D721Med (cell line): ENCODE data around the gene HVCN1.
A peak's percentile ranks its signal among the peaks of the same experiment; 100 is the strongest.
"Not testable (repeated sequence)": the region's sequence is repeated elsewhere in the genome, so short reads cannot be mapped to it uniquely, and the experiment has no call there.

ENCODE experiments used
- DNase-seq: peaks from one replicate; pipeline ENCODE4 v3.0.0; 2011; ENCODE audit warnings: low spot score; ENCODE audit not compliant: insufficient read length
- FAIRE-seq: peaks from 2 replicates; lab custom pipeline; 2011; peaks lifted over from hg19 to GRCh38; lab: Jason Lieb, UNC
- CTCF ChIP-seq: IDR thresholded peaks from 2 replicates; pipeline ENCODE4 v1.5.1; 2012; ENCODE audit warnings: mild to moderate bottlenecking, control low read depth; ENCODE audit not compliant: insufficient read depth; ENCODE audit errors: missing control alignments

HVCN1 gene

GRCh38 chr12:110728628-110729027 lies 39.7 kb upstream of the HVCN1 start:
- DNase-seq (no peak), FAIRE-seq (no peak)
- TF ChIP-seq CTCF: no peak

- DNase-seq (no peak), FAIRE-seq (no peak)
These were observed 37.9 kb upstream of the HVCN1 start for GRCh38 chr12:110726708-110727369.

GRCh38 chr12:110726028-110726427 lies 37.1 kb upstream of the HVCN1 start:
- no peak for FAIRE-seq
- no peak for TF ChIP-seq CTCF
- DNase-seq: no peak

More at GRCh38 chr12:110726708-110727369, 37.9 kb upstream of the HVCN1 start:
- TF ChIP-seq CTCF: no peak

GRCh38 chr12:110725267-110725666 lies 36.4 kb upstream of the HVCN1 start:
- no peak for TF ChIP-seq CTCF
- DNase-seq: no peak
- no peak for FAIRE-seq

- peak; percentile 21 for FAIRE-seq
- not testable (repeated sequence) for DNase-seq
These were observed 34.0 kb upstream of the HVCN1 start for GRCh38 chr12:110722892-110723291.

- DNase-seq (no peak), FAIRE-seq (no peak)
These were observed 32.7 kb upstream of the HVCN1 start for GRCh38 chr12:110721570-110721969.

GRCh38 chr12:110720516-110720915 lies 31.6 kb upstream of the HVCN1 start:
- DNase-seq: no peak
- FAIRE-seq: no peak
- no peak for TF ChIP-seq CTCF

More at GRCh38 chr12:110721570-110721969, 32.7 kb upstream of the HVCN1 start:
- no peak for TF ChIP-seq CTCF
